ENCODE results near the gene PRPF18. TPM values are rescaled to one million over a fixed set of nuclear protein-coding genes. Genes with fewer than 3 reads are reported as not detected.
"Not testable (repeated sequence)": the region's sequence is repeated elsewhere in the genome, so short reads cannot be mapped to it uniquely, and the experiment has no call there.

The PRPF18 gene, protein sequence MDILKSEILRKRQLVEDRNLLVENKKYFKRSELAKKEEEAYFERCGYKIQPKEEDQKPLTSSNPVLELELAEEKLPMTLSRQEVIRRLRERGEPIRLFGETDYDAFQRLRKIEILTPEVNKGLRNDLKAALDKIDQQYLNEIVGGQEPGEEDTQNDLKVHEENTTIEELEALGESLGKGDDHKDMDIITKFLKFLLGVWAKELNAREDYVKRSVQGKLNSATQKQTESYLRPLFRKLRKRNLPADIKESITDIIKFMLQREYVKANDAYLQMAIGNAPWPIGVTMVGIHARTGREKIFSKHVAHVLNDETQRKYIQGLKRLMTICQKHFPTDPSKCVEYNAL
- total RNA-seq: 13.4 to 20.9 TPM (median 14.9 TPM) in 3 replicates
- long read RNA-seq, transcript PRPF18-202 (10 exons, 1,717 nt): major isoform, 18 of 22 reads
- long read RNA-seq, partial matches to known transcripts: 0 of 22 reads
- long read RNA-seq, other reads (novel, unspliced or antisense): 4 of 22 reads

DNA sequence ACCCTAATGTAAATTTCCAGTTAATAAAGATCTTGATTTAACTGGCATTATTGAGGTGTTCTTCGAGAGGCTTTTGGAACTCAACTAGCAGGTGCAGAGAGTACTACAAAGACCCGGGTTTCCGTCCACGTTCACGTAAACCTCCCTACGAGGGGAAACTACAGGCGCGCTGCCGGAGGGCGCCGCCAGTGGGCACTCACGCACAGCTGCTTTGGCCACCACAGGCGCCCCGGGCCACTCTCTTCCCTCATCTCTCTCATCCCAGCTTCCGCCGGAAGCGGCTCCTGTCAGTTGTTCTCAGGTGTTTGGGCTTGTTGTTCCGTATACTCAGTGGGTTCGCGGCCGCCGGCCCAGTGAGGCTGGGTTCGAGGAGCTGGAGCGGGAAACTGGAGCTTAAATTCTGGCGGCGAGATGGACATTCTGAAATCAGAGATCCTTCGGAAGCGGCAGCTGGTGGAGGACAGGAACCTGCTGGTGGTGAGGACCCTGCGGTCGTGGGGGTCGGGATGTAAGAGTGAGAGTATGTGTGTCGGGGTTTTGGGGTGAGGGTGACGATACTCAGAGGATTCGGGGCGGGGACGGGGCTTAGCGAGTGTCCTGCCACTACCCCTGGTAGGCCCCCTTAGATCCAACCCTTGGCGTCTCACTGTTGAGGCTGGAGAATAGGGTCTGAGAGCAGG is at the start of gene PRPF18:
TSS of gene PRPF18 (plus strand) at position 290 of the 680 bp plus-strand sequence. CDS start at position 412, 122 bp downstream.
- Mint-ChIP-seq H3K9me3 (ENCODE audit: low read depth) (no peaks in the 10 kb centered on the region), H3K4me3 (ENCODE audit: unreplicated experiment) (peak within 1 kb of the TSS; percentile 100), H3K4me1 (ENCODE audit: low read depth) (peaks cover 29% of the 10 kb centered on the region), H3K27ac (ENCODE audit: unreplicated experiment) (peak within 1 kb of the TSS; percentile 92), H3K27me3 (ENCODE audit: low read depth) (peaks cover 24% of the 10 kb centered on the region), H3K36me3 (ENCODE audit: low read depth) (peaks cover 2% of the 10 kb centered on the region)
- peak; percentile 97 for DNase-seq (ENCODE audit: low spot score)
- TF ChIP-seq, protein P1, sequence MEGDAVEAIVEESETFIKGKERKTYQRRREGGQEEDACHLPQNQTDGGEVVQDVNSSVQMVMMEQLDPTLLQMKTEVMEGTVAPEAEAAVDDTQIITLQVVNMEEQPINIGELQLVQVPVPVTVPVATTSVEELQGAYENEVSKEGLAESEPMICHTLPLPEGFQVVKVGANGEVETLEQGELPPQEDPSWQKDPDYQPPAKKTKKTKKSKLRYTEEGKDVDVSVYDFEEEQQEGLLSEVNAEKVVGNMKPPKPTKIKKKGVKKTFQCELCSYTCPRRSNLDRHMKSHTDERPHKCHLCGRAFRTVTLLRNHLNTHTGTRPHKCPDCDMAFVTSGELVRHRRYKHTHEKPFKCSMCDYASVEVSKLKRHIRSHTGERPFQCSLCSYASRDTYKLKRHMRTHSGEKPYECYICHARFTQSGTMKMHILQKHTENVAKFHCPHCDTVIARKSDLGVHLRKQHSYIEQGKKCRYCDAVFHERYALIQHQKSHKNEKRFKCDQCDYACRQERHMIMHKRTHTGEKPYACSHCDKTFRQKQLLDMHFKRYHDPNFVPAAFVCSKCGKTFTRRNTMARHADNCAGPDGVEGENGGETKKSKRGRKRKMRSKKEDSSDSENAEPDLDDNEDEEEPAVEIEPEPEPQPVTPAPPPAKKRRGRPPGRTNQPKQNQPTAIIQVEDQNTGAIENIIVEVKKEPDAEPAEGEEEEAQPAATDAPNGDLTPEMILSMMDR (IDR thresholded peaks at IDR 0.05): peak; percentile 94

DNA sequence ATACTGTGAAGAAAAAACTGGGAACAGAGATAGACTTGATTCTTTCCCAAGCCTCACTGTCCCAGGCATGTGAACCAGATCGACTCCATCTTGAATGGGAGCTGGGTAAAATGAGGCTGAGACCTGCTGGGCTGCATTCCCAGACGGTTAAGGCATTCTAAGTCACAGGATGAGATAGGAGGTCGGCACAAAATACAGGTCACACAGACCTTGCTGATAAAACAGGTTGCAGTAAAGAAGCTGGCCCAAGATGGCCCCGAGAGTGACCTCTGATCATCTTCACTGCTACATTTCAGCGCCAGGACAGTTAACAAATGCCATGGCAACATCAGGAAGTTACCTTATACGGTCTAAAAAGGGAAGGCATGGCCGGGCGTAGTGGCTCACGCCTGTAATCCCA is 48.8 kb upstream of the PRPF18 start:
- H3K9me3 Mint-ChIP-seq (ENCODE audit: low read depth); H3K4me3 Mint-ChIP-seq (ENCODE audit: unreplicated experiment); H3K36me3 Mint-ChIP-seq (ENCODE audit: low read depth); H3K4me1 Mint-ChIP-seq (ENCODE audit: low read depth); H3K27ac Mint-ChIP-seq (ENCODE audit: unreplicated experiment); DNase-seq (ENCODE audit: low spot score): not testable (repeated sequence)
- H3K27me3 Mint-ChIP-seq (ENCODE audit: low read depth): peaks cover 41% of the 10 kb centered on the region

DNA sequence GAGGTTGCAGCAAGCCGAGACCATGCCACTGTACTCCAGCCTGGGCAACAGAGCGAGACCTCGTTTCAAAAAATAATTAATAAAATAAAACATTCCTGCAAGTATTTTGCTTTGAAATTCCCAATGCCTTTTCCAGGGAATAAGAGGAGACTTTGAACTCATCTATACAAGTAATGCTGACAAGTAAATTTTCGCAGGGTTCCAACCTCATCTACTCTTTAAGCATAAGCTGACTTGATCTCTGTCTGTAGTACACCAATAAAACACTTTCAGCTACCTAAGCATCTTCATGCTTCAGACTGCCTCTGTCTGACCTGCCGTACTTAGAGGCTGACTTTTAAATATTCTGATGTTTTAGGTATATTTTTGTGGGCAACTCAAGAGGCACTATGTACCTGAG is 44.2 kb upstream of the PRPF18 start:
- H3K4me1 Mint-ChIP-seq (ENCODE audit: low read depth): no peaks in the 10 kb centered on the region
- no peaks in the 10 kb centered on the region for H3K9me3 Mint-ChIP-seq (ENCODE audit: low read depth)
- no peak overlapping the region for H3K4me3 Mint-ChIP-seq (ENCODE audit: unreplicated experiment)
- TF ChIP-seq, protein P1 (IDR thresholded peaks at IDR 0.05): no peak
- H3K27me3 Mint-ChIP-seq (ENCODE audit: low read depth): peaks cover 61% of the 10 kb centered on the region
- peaks cover 3% of the 10 kb centered on the region for H3K36me3 Mint-ChIP-seq (ENCODE audit: low read depth)
- DNase-seq (ENCODE audit: low spot score): no peak
- no peak overlapping the region for H3K27ac Mint-ChIP-seq (ENCODE audit: unreplicated experiment)

DNA sequence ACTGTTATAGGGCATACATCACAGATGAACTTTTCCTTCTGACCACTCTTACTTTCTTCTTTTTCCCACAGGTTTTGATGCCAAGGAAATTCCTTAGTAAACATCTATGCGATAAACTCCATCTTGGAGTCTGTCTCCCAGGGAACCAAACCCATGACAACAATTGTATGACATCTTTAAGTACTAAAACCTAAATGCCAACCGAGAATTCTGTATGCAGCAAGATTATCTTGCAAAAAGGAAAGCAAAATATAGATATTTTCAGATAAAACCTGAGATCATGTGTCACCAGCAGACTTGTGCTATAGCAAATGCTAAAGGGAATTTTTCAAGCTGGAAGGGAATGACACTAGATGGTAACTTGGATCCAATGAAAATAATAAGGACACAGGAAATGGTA is 36.0 kb upstream of the PRPF18 start:
- H3K27ac Mint-ChIP-seq (ENCODE audit: unreplicated experiment): no peak overlapping the region
- H3K27me3 Mint-ChIP-seq (ENCODE audit: low read depth): peaks cover 35% of the 10 kb centered on the region
- TF ChIP-seq, protein P1 (IDR thresholded peaks at IDR 0.05): no peak
- peaks cover 22% of the 10 kb centered on the region for H3K9me3 Mint-ChIP-seq (ENCODE audit: low read depth)
- no peak overlapping the region for H3K4me3 Mint-ChIP-seq (ENCODE audit: unreplicated experiment)
- H3K4me1 Mint-ChIP-seq (ENCODE audit: low read depth): no peaks in the 10 kb centered on the region
- DNase-seq (ENCODE audit: low spot score): no peak
- peaks cover 11% of the 10 kb centered on the region for H3K36me3 Mint-ChIP-seq (ENCODE audit: low read depth)

DNA sequence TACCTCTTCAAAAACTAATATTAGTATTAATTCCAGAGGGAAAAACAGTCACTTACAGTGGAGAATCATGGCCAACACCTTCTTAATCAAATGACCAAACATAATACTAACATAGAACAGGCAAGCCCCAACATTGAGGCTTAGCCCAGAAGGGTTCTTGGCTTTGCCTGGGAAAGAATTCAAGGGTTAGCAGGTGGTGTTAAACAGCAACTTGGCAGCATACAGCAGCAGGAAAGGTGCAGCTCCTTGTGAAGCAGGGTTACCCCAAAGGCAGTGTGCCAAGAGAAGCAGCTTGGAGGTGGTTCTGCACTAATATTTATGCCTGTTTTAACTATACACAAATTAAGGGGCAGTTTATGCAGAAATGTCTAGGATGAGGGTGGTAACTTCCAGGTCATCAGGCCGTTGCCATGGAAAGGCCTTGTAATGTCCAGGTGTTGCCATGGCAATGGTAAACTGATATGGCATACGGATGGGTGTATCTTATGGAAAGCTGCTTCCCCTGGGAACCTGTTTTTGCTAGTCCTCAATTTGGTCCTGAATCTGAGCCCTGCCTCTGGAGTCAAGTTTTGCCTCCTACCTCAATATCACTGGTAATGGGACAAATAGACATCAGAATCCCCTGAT is 30.8 kb upstream of the PRPF18 start:
- no peak for DNase-seq (ENCODE audit: low spot score)
- Mint-ChIP-seq H3K9me3 (ENCODE audit: low read depth) (peaks cover 6% of the 10 kb centered on the region), H3K27ac (ENCODE audit: unreplicated experiment) (no peak overlapping the region), H3K36me3 (ENCODE audit: low read depth) (peaks cover 2% of the 10 kb centered on the region), H3K27me3 (ENCODE audit: low read depth) (peaks cover 13% of the 10 kb centered on the region), H3K4me1 (ENCODE audit: low read depth) (peaks cover 9% of the 10 kb centered on the region), H3K4me3 (ENCODE audit: unreplicated experiment) (no peak overlapping the region)
- TF ChIP-seq, protein P1 (IDR thresholded peaks at IDR 0.05): no peak
